Activated CD4-positive, alpha-beta memory T cell treated with anti-CD3 and anti-CD28 coated beads for 36 hours (primary cell): ENCODE data around the gene MCIDAS. TPM values are rescaled to one million over a fixed set of nuclear protein-coding genes. Genes with fewer than 3 reads are reported as not detected.
A peak's percentile ranks its signal among the peaks of the same experiment; 100 is the strongest.

Experiments
- CTCF ChIA-PET: fragments of 350-600 bp; sonication (Branson Sonifier 250); formaldehyde crosslinking; loops from one replicate; lab custom pipeline; 2021; ENCODE audit warnings: antibody characterized with exemption, inconsistent platforms; lab: Charles Lee
- POLR2A ChIA-PET: fragments of 350-600 bp; sonication (Branson Sonifier 250); formaldehyde crosslinking; loops from one replicate; lab custom pipeline; 2021; ENCODE audit warnings: antibody characterized with exemption; lab: Charles Lee
- DNase-seq: peaks from one replicate; pipeline ENCODE4 v3.0.0-alpha.2; 2020
- H3K27ac Mint-ChIP-seq: one replicate; pipeline ENCODE4 v1.8.0; 2021; ENCODE audit warnings: mixed read lengths
- H3K27me3 Mint-ChIP-seq: one replicate; pipeline ENCODE4 v1.8.0; 2021; ENCODE audit warnings: mixed read lengths
- H3K36me3 Mint-ChIP-seq: one replicate; pipeline ENCODE4 v1.8.0; 2021; ENCODE audit warnings: mixed read lengths
- H3K4me1 Mint-ChIP-seq: one replicate; pipeline ENCODE4 v1.8.0; 2021; ENCODE audit warnings: low read depth, mixed read lengths
- H3K4me3 Mint-ChIP-seq: one replicate; pipeline ENCODE4 v1.8.0; 2021; ENCODE audit warnings: mild to moderate bottlenecking, mixed read lengths
- H3K9me3 Mint-ChIP-seq: one replicate; pipeline ENCODE4 v1.8.0; 2021; ENCODE audit warnings: mixed read lengths
- intact Hi-C: fragments of 100-400 bp; cut with micrococcal nuclease; formaldehyde crosslinking; loops from one replicate; pipeline ENCODE4 v1.15.1; 2023
- microRNA-seq: library from miRNA; unstranded; fragments of <30 nt; microRNA quantifications from one replicate; pipeline ENCODE4 v1.2.0, GENCODE V29; 2022; ENCODE audit warnings: borderline number of aligned reads, borderline microRNAs expressed, borderline replicate concordance
- total RNA-seq, 2 experiments: library from RNA; stranded (reverse); gene quantifications; one replicate each; pipeline ENCODE4 v1.2.3, GENCODE V29; 2021

MCIDAS gene
- total RNA-seq, 2 experiments from 2014 or later, result not detected

- no peak for DNase-seq
- POLR2A ChIA-PET, result interaction anchor here (1.2 kb wide), 1 partner anchor 133 kb away, joined by 6 read pairs; the partner anchor contains the start of genes DHX29 and MTREX
- no peaks in the 10 kb centered on the region for H3K9me3 Mint-ChIP-seq
Measured at GRCh38 chr5:55173687-55174230, 53.4 kb downstream of the MCIDAS start.

GRCh38 chr5:55172937-55173686 is 54.0 kb downstream of the MCIDAS start, which contains the start of gene CDC20B:
TSS of gene CDC20B (minus strand) at chr5:55173177. CDS start at chr5:55173000, 177 bp downstream.
- POLR2A ChIA-PET, result interaction anchor here (1.2 kb wide), 1 partner anchor 134 kb away, joined by 6 read pairs; the partner anchor contains the start of genes DHX29 and MTREX
- CTCF ChIA-PET, result interaction anchor here (0.8 to 3.2 kb wide), 8 partner anchors 10 to 271 kb away, joined by 3 to 22 read pairs (median 4); partner anchors contain the start of genes CCNO, DHX29, GPX8 and MTREX
- Mint-ChIP-seq H3K4me1 (peaks cover 42% of the 10 kb centered on the region), H3K27ac (no peak within 1 kb of the TSS), H3K36me3 (no peaks in the 10 kb centered on the region), H3K27me3 (peaks cover 60% of the 10 kb centered on the region), H3K4me3 (peak within 1 kb of the TSS; percentile 80), H3K9me3 (no peaks in the 10 kb centered on the region)
- intact Hi-C loops, result loop anchor here (1.0 to 10.0 kb wide), 7 partner anchors 53 to 1664 kb away; partner anchors contain the start of genes CCNO, DHX29 and MTREX
- peak; percentile 78 for DNase-seq

More at GRCh38 chr5:55173687-55174230, 53.4 kb downstream of the MCIDAS start:
- no peaks in the 10 kb centered on the region for H3K36me3 Mint-ChIP-seq
- CTCF ChIA-PET, result interaction anchor here (1.0 to 3.2 kb wide), 2 partner anchors 58 to 134 kb away, joined by 3 to 22 read pairs; partner anchors contain the start of genes CCNO, DHX29 and MTREX
- peak overlapping the region; percentile 74 for H3K4me3 Mint-ChIP-seq
- intact Hi-C loops, result loop anchor here (1.0 to 10.0 kb wide), 5 partner anchors 60 to 1664 kb away; partner anchors contain the start of genes CCNO, DHX29 and MTREX
- H3K4me1 Mint-ChIP-seq, result peaks cover 42% of the 10 kb centered on the region
- H3K27me3 Mint-ChIP-seq, result peaks cover 58% of the 10 kb centered on the region
- no peak overlapping the region for H3K27ac Mint-ChIP-seq

GRCh38 chr5:55172051-55172899 is 54.8 kb downstream of the MCIDAS start:
- Mint-ChIP-seq H3K27me3 (peaks cover 60% of the 10 kb centered on the region), H3K36me3 (no peaks in the 10 kb centered on the region), H3K27ac (no peak overlapping the region), H3K9me3 (no peaks in the 10 kb centered on the region), H3K4me3 (peak overlapping the region; percentile 80), H3K4me1 (peaks cover 39% of the 10 kb centered on the region)
- CTCF ChIA-PET, result interaction anchor here (0.7 to 3.2 kb wide), 20 partner anchors 10 to 519 kb away, joined by 3 to 22 read pairs (median 4); partner anchors contain the start of genes CCNO, DHX29, GPX8 and MCIDAS
- POLR2A ChIA-PET, result interaction anchor here (1.2 kb wide), 1 partner anchor 135 kb away, joined by 6 read pairs; the partner anchor contains the start of genes DHX29 and MTREX
- peak; percentile 75 for DNase-seq
- intact Hi-C loops, result loop anchor here (1.0 to 10.0 kb wide), 5 partner anchors 54 to 1665 kb away; no protein-coding TSS in a partner anchor

GRCh38 chr5:55171471-55171870 is 55.6 kb downstream of the MCIDAS start:
- no peaks in the 10 kb centered on the region for H3K36me3 Mint-ChIP-seq
- no peak for DNase-seq
- H3K27me3 Mint-ChIP-seq, result peaks cover 61% of the 10 kb centered on the region
- ChIA-PET POLR2A (no interaction called here), CTCF (interaction anchor here (0.7 to 3.2 kb wide), 15 partner anchors 11 to 521 kb away, joined by 3 to 22 read pairs (median 4); partner anchors contain the start of genes CCNO and GPX8)
- no peak overlapping the region for H3K4me3 Mint-ChIP-seq
- intact Hi-C loops, result loop anchor here (5.0 to 10.0 kb wide), 3 partner anchors 366 to 1666 kb away; no protein-coding TSS in a partner anchor
- H3K9me3 Mint-ChIP-seq, result no peaks in the 10 kb centered on the region
- no peak overlapping the region for H3K27ac Mint-ChIP-seq
- H3K4me1 Mint-ChIP-seq, result peaks cover 35% of the 10 kb centered on the region

Small RNA genes within 50 kb of the gene (microRNA-seq; reads per million reads assigned to microRNA genes)
- gene MIR449A, result 139 reads per million, percentile 69 among the genes with 10 or more reads in this experiment
- gene MIR449B, result not detected
- gene MIR449C, result 6.3 reads per million, percentile 23 among the genes with 10 or more reads in this experiment

Other genes with a start within 250 kb of the MCIDAS start
- under 1 TPM; 0.45 to 0.56 TPM for gene ESM1, start 241.7 kb downstream of the MCIDAS start, total RNA-seq
- 1 to 10 TPM; 1.8 TPM for gene GZMK, start 203.1 kb downstream of the MCIDAS start, total RNA-seq
- gene GZMA, start 124.7 kb downstream of the MCIDAS start, total RNA-seq, result 10 to 100 TPM; 13.7 to 16.9 TPM
- not detected for gene GPX8, start 67.1 kb downstream of the MCIDAS start, total RNA-seq
- not detected for gene CDC20B, start 54.1 kb downstream of the MCIDAS start, total RNA-seq
- gene CCNO, start 6.3 kb upstream of the MCIDAS start, total RNA-seq, result not detected
- gene DHX29, start 80.4 kb upstream of the MCIDAS start, total RNA-seq, result 10 to 100 TPM; 11.5 to 11.8 TPM
- 10 to 100 TPM; 87.4 to 96.6 TPM for gene MTREX, start 80.7 kb upstream of the MCIDAS start, total RNA-seq